ENCODE measurements around the gene MLLT3.
"Not testable (repeated sequence)": the region's sequence is repeated elsewhere in the genome, so short reads cannot be mapped to it uniquely, and the experiment has no call there.

Gene MLLT3

GRCh38 chr9:20591223-20591622, 31.1 kb downstream of the MLLT3 start:
- TF ChIP-seq CTCF (conservative IDR thresholded peaks at IDR 0.05; ENCODE audit: low read depth, low read length), result no peak
- H4K20me1 ChIP-seq (ENCODE audit: insufficient read depth), result no peaks in the 10 kb centered on the region
- no peak overlapping the region for H3K4me2 ChIP-seq
- H3K36me3 ChIP-seq (ENCODE audit: insufficient read depth), result no peaks in the 10 kb centered on the region
- no peak overlapping the region for H3K27ac ChIP-seq
- H3K27me3 ChIP-seq (ENCODE audit: insufficient read depth, low read depth), result no peaks in the 10 kb centered on the region
- H3K9ac ChIP-seq, result no peak overlapping the region
- H3K4me3 ChIP-seq (IDR thresholded peaks at IDR 0.05; ENCODE audit: insufficient read depth, low read depth, low read length), result no peak overlapping the region
- peaks cover 5% of the 10 kb centered on the region for H3K4me1 ChIP-seq (ENCODE audit: low read depth, poor library complexity, severe bottlenecking)
- H2AFZ ChIP-seq (ENCODE audit: low read depth), result no peak overlapping the region
- no peaks in the 10 kb centered on the region for H3K79me2 ChIP-seq (ENCODE audit: insufficient read depth, low read depth)

GRCh38 chr9:20584968-20585643, 37.2 kb downstream of the MLLT3 start:
- TF ChIP-seq CTCF (conservative IDR thresholded peaks at IDR 0.05; ENCODE audit: low read depth, low read length), result no peak
- Histone ChIP-seq H3K9ac (no peak overlapping the region), H3K36me3 (ENCODE audit: insufficient read depth) (no peaks in the 10 kb centered on the region), H3K79me2 (ENCODE audit: insufficient read depth, low read depth) (no peaks in the 10 kb centered on the region), H3K27ac (no peak overlapping the region), H2AFZ (ENCODE audit: low read depth) (no peak overlapping the region), H4K20me1 (ENCODE audit: insufficient read depth) (no peaks in the 10 kb centered on the region), H3K4me2 (no peak overlapping the region), H3K27me3 (ENCODE audit: insufficient read depth, low read depth) (no peaks in the 10 kb centered on the region), H3K4me1 (ENCODE audit: low read depth, poor library complexity, severe bottlenecking) (no peaks in the 10 kb centered on the region), H3K4me3 (IDR thresholded peaks at IDR 0.05; ENCODE audit: insufficient read depth, low read depth, low read length) (no peak overlapping the region)

GRCh38 chr9:20583088-20583487, 39.2 kb downstream of the MLLT3 start:
- H3K4me2 ChIP-seq; H3K27ac ChIP-seq; H4K20me1 ChIP-seq (ENCODE audit: insufficient read depth); H2AFZ ChIP-seq (ENCODE audit: low read depth); H3K79me2 ChIP-seq (ENCODE audit: insufficient read depth, low read depth); H3K4me1 ChIP-seq (ENCODE audit: low read depth, poor library complexity, severe bottlenecking); H3K27me3 ChIP-seq (ENCODE audit: insufficient read depth, low read depth); H3K36me3 ChIP-seq (ENCODE audit: insufficient read depth); H3K4me3 ChIP-seq (IDR thresholded peaks at IDR 0.05; ENCODE audit: insufficient read depth, low read depth, low read length); H3K9ac ChIP-seq: not testable (repeated sequence)

GRCh38 chr9:20582150-20582549, 40.1 kb downstream of the MLLT3 start:
- Histone ChIP-seq H3K9ac (no peak overlapping the region), H4K20me1 (ENCODE audit: insufficient read depth) (no peaks in the 10 kb centered on the region), H3K36me3 (ENCODE audit: insufficient read depth) (no peaks in the 10 kb centered on the region), H3K27ac (no peak overlapping the region), H3K79me2 (ENCODE audit: insufficient read depth, low read depth) (no peaks in the 10 kb centered on the region), H3K4me1 (ENCODE audit: low read depth, poor library complexity, severe bottlenecking) (no peaks in the 10 kb centered on the region), H3K4me2 (no peak overlapping the region), H3K27me3 (ENCODE audit: insufficient read depth, low read depth) (no peaks in the 10 kb centered on the region), H2AFZ (ENCODE audit: low read depth) (no peak overlapping the region), H3K4me3 (IDR thresholded peaks at IDR 0.05; ENCODE audit: insufficient read depth, low read depth, low read length) (no peak overlapping the region)
- TF ChIP-seq CTCF (conservative IDR thresholded peaks at IDR 0.05; ENCODE audit: low read depth, low read length), result no peak

GRCh38 chr9:20580673-20581072, 41.6 kb downstream of the MLLT3 start:
- no peaks in the 10 kb centered on the region for H3K79me2 ChIP-seq (ENCODE audit: insufficient read depth, low read depth)

More at GRCh38 chr9:20580673-20581072, 41.6 kb downstream of the MLLT3 start:
- Histone ChIP-seq H4K20me1 (ENCODE audit: insufficient read depth) (no peaks in the 10 kb centered on the region), H3K9ac (no peak overlapping the region), H3K27me3 (ENCODE audit: insufficient read depth, low read depth) (no peaks in the 10 kb centered on the region), H3K4me3 (IDR thresholded peaks at IDR 0.05; ENCODE audit: insufficient read depth, low read depth, low read length) (no peak overlapping the region), H2AFZ (ENCODE audit: low read depth) (no peak overlapping the region), H3K4me1 (ENCODE audit: low read depth, poor library complexity, severe bottlenecking) (no peaks in the 10 kb centered on the region), H3K4me2 (no peak overlapping the region), H3K36me3 (ENCODE audit: insufficient read depth) (no peaks in the 10 kb centered on the region), H3K27ac (no peak overlapping the region)
- no peak for TF ChIP-seq CTCF (conservative IDR thresholded peaks at IDR 0.05; ENCODE audit: low read depth, low read length)
